GM19035 (cell line): Measurements from ENCODE around the gene OR4F6.

Source experiments
- ATAC-seq: cut with Tn5 transposase; IDR thresholded peaks from one replicate; pipeline ENCODE4 v1.9.1; 2021; ENCODE audit not compliant: unreplicated experiment

The OR4F6 gene

GRCh38 chr15:101804375-101804774, 1.1 kb downstream of the OR4F6 start:
- ATAC-seq = no peak

- ATAC-seq = no peak
Observed at GRCh38 chr15:101804941-101805340, 1.6 kb downstream of the OR4F6 start.

- ATAC-seq = no peak
Observed at GRCh38 chr15:101805605-101806345, 2.5 kb downstream of the OR4F6 start.

DNA sequence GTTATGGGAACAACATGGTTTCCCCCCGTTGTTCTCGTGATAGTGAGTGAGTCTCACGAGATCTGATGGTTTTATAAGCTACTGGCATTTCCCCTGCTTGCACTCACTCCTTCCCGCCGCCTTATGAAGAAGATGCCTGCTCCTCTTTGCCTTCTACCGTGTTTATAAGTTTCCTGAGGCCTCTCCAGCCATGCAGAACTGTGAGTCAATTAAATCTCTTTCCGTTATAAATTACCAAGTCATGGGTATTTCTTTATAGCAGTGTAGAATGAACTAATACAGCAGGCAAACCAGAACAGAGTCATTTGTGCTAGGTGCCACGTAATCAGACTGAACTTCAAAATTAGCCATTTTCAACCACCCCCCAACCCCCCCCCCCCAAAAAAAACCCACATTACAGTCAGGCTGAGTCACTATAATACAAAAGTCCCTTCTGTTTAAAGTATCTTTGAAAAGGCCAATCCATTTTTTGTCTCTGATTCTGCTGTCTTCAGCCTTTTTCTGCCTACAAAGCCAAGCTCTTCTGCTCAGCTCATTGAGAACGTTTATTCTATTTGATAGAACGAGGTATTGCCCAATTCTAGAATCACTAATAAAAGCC, 4.1 kb downstream of the OR4F6 start:
- no peak for ATAC-seq

- ATAC-seq = no peak
Observed at GRCh38 chr15:101808201-101808600, 4.9 kb downstream of the OR4F6 start.

DNA sequence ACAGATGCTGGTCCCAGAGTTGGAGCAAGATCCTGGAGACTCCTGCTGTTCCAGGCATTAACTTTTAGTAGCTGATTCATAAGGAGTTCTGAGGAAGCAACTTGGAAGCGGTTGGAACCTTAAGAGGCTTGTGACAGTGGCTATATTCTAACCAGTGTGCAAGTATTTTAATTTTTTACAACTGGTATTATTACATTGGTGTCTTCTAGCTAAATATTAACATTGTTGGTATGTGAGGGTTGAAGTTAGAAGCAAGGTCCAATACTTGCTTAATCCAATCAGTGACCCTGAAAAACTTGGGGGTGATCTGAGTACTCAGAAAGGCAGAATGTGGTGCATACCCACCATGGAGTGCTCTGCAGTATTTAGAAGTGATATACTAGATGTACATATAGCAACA, 7.1 kb downstream of the OR4F6 start:
- ATAC-seq = no peak

DNA sequence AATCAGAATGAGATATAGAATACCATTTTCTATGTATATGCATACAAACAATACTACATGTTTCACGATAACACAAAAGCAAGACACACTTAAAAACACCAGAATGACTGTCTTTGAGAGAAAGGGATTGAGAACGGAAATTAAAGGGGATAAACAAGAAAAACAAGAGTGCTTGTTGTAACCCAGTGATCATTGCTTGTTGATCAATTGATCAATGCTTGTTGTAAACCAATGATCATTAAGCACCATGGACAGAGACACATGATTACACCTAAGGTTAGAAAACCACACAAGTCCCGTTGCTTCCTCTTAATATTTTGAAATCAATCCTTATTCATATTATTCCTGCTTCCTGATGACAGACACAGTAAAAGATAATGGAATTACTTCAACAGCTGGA, 7.6 kb downstream of the OR4F6 start:
- ATAC-seq = no peak

GRCh38 chr15:101811902-101812301, 8.6 kb downstream of the OR4F6 start, which contains the start of gene OR4F15:
TSS of gene OR4F15 (plus strand) at chr15:101812202. CDS start at chr15:101818187, 5,985 bp downstream.
- no peak for ATAC-seq

DNA sequence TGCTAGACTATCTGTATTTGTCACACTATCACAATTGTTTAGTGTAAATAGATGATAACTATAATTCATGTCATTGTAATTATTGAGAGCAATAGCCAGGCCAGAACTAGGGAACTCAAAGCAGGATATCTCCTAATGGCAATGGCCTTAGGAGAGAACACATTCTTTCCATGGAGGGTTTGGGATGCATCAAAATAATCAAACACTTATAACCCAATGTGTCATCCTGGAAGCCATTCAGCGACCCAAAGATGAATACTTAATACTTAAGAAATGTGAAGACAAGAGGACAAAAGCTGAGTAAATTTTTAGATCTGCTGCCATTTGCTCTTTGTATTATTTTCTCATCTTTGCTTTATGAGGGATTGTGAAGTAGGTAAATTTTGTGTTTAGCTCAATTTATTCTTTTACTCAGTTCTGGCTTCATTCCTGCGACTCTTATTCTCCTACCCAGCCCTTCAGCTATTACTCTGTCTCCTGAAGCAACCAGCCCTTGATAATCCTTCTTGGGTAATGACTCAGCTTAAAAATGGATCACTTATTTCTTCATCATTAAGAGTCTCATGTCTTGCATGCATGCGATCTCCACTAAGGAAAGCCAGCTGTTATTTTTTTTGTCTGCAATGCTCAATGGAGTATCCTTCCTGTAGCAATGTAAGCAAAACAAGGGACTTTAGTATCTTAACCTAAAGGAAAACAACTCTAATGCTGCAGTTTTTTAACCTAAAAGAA, 10.7 kb downstream of the OR4F6 start:
- ATAC-seq = no peak

DNA sequence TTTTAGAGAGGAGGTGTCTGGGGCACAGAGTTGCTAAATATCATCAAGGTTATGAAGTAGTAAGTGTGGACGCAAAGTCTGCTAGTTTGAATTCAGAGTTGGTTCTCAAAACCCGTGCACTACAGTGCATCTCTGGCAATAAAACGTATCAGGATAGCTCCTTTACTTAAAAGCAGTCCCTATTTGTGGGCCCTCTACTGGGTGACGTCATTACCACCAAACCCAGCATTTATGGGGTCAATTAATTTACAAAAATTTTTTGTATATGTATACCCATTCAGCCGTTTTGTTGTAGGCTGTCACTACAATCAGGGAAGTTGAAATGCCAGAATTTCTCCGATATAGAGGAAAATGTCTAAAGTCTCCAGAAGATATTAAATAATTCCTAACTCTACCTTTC, 17.5 kb downstream of the OR4F6 start:
- no peak for ATAC-seq

- ATAC-seq = no peak
Observed at GRCh38 chr15:101827257-101827656, 23.9 kb downstream of the OR4F6 start.

GRCh38 chr15:101828774-101829173, 25.5 kb downstream of the OR4F6 start:
- no peak for ATAC-seq

DNA sequence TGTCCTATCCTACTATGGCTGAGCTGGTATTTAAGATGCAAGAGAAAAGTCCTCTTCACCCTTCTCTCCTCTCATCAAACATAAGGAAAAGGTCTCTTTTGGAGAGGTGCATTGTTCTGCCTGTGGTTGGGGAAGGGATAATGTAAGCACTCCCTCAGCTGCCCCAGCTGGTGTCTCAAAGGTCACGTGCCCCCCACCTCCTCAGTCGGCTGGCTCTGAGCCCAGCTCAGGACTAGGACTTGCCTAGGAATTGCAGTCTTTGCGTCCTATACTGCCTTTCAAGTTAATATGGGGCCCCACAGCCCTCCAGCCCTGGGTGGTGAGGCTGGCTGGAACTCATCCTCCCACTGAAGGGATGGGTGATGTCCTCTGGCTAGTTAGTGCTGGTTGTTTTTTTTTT, 38.3 kb downstream of the OR4F6 start:
- no peak for ATAC-seq

DNA sequence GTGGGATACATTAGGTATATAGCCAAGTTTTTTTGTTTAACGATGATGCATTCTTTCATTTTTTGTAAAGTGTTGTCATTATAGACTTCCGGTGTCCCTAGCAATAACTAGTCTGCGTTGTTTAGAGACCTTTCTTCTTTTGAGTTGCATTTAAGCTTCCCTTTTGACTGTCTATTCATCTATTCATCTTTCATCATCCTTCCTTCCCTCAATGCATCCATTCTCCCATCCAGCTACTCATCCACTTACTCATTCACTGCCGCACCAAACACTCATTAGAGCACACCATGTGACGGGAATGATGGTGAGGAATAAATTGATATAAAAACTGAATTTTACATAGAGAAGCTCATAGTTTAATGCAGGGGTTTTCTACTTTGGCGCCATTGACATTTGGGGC, 41.6 kb downstream of the OR4F6 start:
- ATAC-seq = no peak

DNA sequence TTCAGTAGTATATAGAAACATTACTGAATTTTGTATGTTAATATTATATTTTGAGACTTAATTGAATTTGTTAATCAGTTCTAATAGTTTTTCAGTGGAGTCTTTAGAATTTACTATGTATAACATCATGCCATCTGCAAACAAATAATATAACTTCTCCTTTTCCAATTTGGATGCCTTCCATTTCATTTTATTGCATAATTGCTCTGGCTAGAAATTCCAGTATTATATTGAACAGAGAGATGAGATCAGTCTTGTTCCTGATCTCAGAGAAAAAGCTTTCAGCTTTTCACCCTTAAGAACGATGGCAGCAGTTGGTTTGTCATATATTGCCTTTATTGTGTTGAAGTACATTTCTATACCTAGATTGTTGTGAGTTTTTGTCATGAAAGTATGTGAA, 49.0 kb downstream of the OR4F6 start:
- no peak for ATAC-seq
